Lung (tissue), 12 donors: ENCODE measurements around the gene BCL6. TPM values are rescaled to one million over a fixed set of nuclear protein-coding genes. Genes with fewer than 3 reads are reported as not detected.

Experiments
- ATAC-seq: fragments of 200-7000 bp; cut with Tn5 transposase; one replicate; pipeline ENCODE4 v1.9.1; 2020; ENCODE audit warnings: moderate number of reproducible peaks; ENCODE audit not compliant: insufficient read depth, low FRiP score
- DNase-seq, 3 donors: peaks; one replicate each; pipeline ENCODE4 v3.0.0-alpha.2; 2013 to 2017
- H3K27ac ChIP-seq, 2 donors: one replicate each; pipeline ENCODE4 v1.5.1; 2013; ENCODE audit warnings: mild to moderate bottlenecking in 2 of 2, moderate library complexity in 2 of 2, control low read depth in 1 of 2, inconsistent platforms in 1 of 2, low read depth in 1 of 2, low read length in 1 of 2
- H3K27me3 ChIP-seq, 3 donors: one replicate each; pipeline ENCODE4 v1.5.1; 2013; ENCODE audit warnings: low read length in 2 of 3; ENCODE audit not compliant: control insufficient read depth in 3 of 3, insufficient read depth in 3 of 3
- H3K36me3 ChIP-seq, 4 donors: one replicate each; pipeline ENCODE4 v1.5.1; 2013; ENCODE audit warnings: low read length in 4 of 4, mild to moderate bottlenecking in 1 of 4, moderate library complexity in 1 of 4; ENCODE audit not compliant: control insufficient read depth in 4 of 4, insufficient read depth in 4 of 4
- H3K4me1 ChIP-seq, 5 donors: one replicate each; pipeline ENCODE4 v1.5.1; 2013; ENCODE audit warnings: low read length in 5 of 5, mild to moderate bottlenecking in 2 of 5, moderate library complexity in 1 of 5; ENCODE audit not compliant: control insufficient read depth in 5 of 5, insufficient read depth in 5 of 5
- H3K4me3 ChIP-seq: one replicate; pipeline ENCODE4 v1.5.1; 2013; ENCODE audit warnings: mild to moderate bottlenecking, control low read depth, moderate library complexity
- H3K9ac ChIP-seq, 2 donors: one replicate each; pipeline ENCODE4 v1.5.1; 2013; ENCODE audit warnings: low read length in 2 of 2, control low read depth in 1 of 2; ENCODE audit not compliant: insufficient read depth in 1 of 2
- H3K9me3 ChIP-seq, 4 donors: one replicate each; pipeline ENCODE4 v1.5.1; 2013; ENCODE audit warnings: low read length in 3 of 4, mild to moderate bottlenecking in 1 of 4, moderate library complexity in 1 of 4; ENCODE audit not compliant: control insufficient read depth in 4 of 4, insufficient read depth in 3 of 4
- CTCF ChIP-seq: IDR thresholded peaks from 2 replicates; pipeline ENCODE4 v1.5.1; 2012; ENCODE audit warnings: mild to moderate bottlenecking; ENCODE audit errors: control extremely low read depth, extremely low read depth
- WGBS, 2 donors: extraction: QIAGEN DNeasy Blood & Tissue Kit; methylation state at CpG; one replicate each; pipeline ENCODE4 v1.1.7; 2013; 5-methylcytosine and 5-hydroxymethylcytosine counted together
- polyA plus RNA-seq, 2 donors: library from polyadenylated mRNA; stranded (reverse); fragments of 200-250 nt; gene quantifications; one replicate each; pipeline ENCODE4 v1.2.1, GENCODE V29; 2013
- total RNA-seq, 2 donors: library from RNA; depleted of rRNA in 1 of 2; stranded (reverse); fragments of >200 nt in 1 of 2; gene quantifications; one replicate each; pipeline ENCODE4 v1.2.1, GENCODE V29; 2014 to 2021
- donor health status: control.
- donor health status: control.
- donor health status: Bipolar disorder and iron deficiency.
- donor health status: healthy.
- donor health status: DM: yes; HTN: yes; CAD: no.

BCL6 gene
- total and polyA plus RNA-seq, 4 donors: 29.4 to 137 (median 76.5) TPM

- ATAC-seq (no peak), DNase-seq (no peak)
- WGBS, 2 donors: 64 to 75% methylated on average over 3 of the region's 3 CpGs
- H3K27me3 ChIP-seq: no peaks in the 10 kb centered on the region
- H3K4me3 ChIP-seq: no peak overlapping the region
- H3K36me3 ChIP-seq: no peaks in the 10 kb centered on the region
- no peaks in the 10 kb centered on the region for H3K9me3 ChIP-seq
- H3K4me1 ChIP-seq: peaks cover 0 to 4% (median 0%) of the 10 kb centered on the region in 5 donors
- TF ChIP-seq CTCF: no peak
- H3K27ac ChIP-seq: no peak overlapping the region
- H3K9ac ChIP-seq: no peak overlapping the region
These were observed 50.5 kb downstream of the BCL6 start for GRCh38 chr3:187694801-187695200.

- TF ChIP-seq CTCF: no peak
- no peaks in the 10 kb centered on the region for H3K36me3 ChIP-seq
- H3K9ac ChIP-seq: no peak overlapping the region
- no peak overlapping the region for H3K27ac ChIP-seq
- DNase-seq (no peak), ATAC-seq (no peak)
- 93 to 94% methylated on average over 1 of the region's 1 CpG for WGBS, 2 donors
- no peak overlapping the region for H3K4me3 ChIP-seq
- H3K9me3 ChIP-seq: no peaks in the 10 kb centered on the region
- peaks cover 0 to 4% (median 0%) of the 10 kb centered on the region in 5 donors for H3K4me1 ChIP-seq
- no peaks in the 10 kb centered on the region for H3K27me3 ChIP-seq
These were observed 51.8 kb downstream of the BCL6 start for GRCh38 chr3:187693431-187693830.

GRCh38 chr3:187689984-187690383 lies 55.3 kb downstream of the BCL6 start:
- no peak for ATAC-seq

More at GRCh38 chr3:187689984-187690383, 55.3 kb downstream of the BCL6 start:
- DNase-seq: no peak
- no peak for TF ChIP-seq CTCF
- no peaks in the 10 kb centered on the region for H3K4me1 ChIP-seq
- H3K27me3 ChIP-seq: no peaks in the 10 kb centered on the region
- H3K4me3 ChIP-seq: no peak overlapping the region
- H3K9ac ChIP-seq: no peak overlapping the region
- 63 to 69% methylated on average over 4 of the region's 4 CpGs for WGBS, 2 donors
- no peak overlapping the region for H3K27ac ChIP-seq
- peaks cover 0 to 6% (median 2%) of the 10 kb centered on the region in 4 donors for H3K9me3 ChIP-seq
- H3K36me3 ChIP-seq: no peaks in the 10 kb centered on the region
